H1 (cell line): ENCODE measurements around the gene PTPRG. TPM values are rescaled to one million over a fixed set of nuclear protein-coding genes. Genes with fewer than 3 reads are reported as not detected.

Source experiments
- CTCF ChIA-PET: fragments of 300-600 bp; sonication (Branson Sonifier 250); formaldehyde crosslinking; loops from one replicate; lab custom pipeline; 2021; ENCODE audit not compliant: partially characterized antibody; lab: Charles Lee
- POLR2A ChIA-PET: fragments of 300-600 bp; sonication (Branson Sonifier 250); formaldehyde crosslinking; loops from one replicate; lab custom pipeline; 2021; ENCODE audit warnings: inconsistent platforms; ENCODE audit not compliant: partially characterized antibody; lab: Charles Lee
- DNase-seq, 2 experiments: peaks; one replicate each; pipeline versions ENCODE4 v3.0.0 to v3.0.0-alpha.2; 2010 to 2022; ENCODE audit warnings: low spot score in 2 of 2, low read depth in 1 of 2, mixed read lengths in 1 of 2
- FAIRE-seq: peaks from 2 replicates; lab custom pipeline; 2011; peaks lifted over from hg19 to GRCh38; lab: Jason Lieb, UNC
- H2AFZ ChIP-seq: 2 replicates; pipeline ENCODE4 v1.8.1; 2012; ENCODE audit warnings: low read length, inconsistent platforms
- H2AK5ac ChIP-seq: 2 replicates; pipeline ENCODE4 v1.6.1; 2013; ENCODE audit warnings: low read depth, low read length
- H2BK120ac ChIP-seq: replicated peaks from 2 replicates; pipeline ENCODE3; 2013; ENCODE audit warnings: low read depth, low read length, inconsistent platforms
- H2BK12ac ChIP-seq: 2 replicates; pipeline ENCODE4 v1.6.1; 2013; ENCODE audit warnings: low read depth, low read length
- H2BK15ac ChIP-seq: 2 replicates; pipeline ENCODE4 v1.6.1; 2013; ENCODE audit warnings: low read length
- H2BK20ac ChIP-seq: 2 replicates; pipeline ENCODE4 v1.6.1; 2013; ENCODE audit warnings: low read length
- H2BK5ac ChIP-seq: 2 replicates; pipeline ENCODE4 v1.6.1; 2013; ENCODE audit warnings: low read depth, low read length
- H3K14ac ChIP-seq: 2 replicates; pipeline ENCODE4 v1.6.1; 2013; ENCODE audit warnings: inconsistent platforms; ENCODE audit not compliant: insufficient read length
- H3K18ac ChIP-seq: 2 replicates; pipeline ENCODE4 v1.6.1; 2013; ENCODE audit warnings: low read length; ENCODE audit errors: extremely low read depth
- H3K23ac ChIP-seq: 2 replicates; pipeline ENCODE4 v1.6.1; 2013; ENCODE audit warnings: inconsistent platforms; ENCODE audit not compliant: insufficient read length
- H3K23me2 ChIP-seq: 2 replicates; pipeline ENCODE4 v1.6.1; 2013; ENCODE audit warnings: low read depth, low read length
- H3K27ac ChIP-seq: 2 replicates; pipeline ENCODE4 v1.6.1; 2011; ENCODE audit warnings: low read depth, low read length, inconsistent platforms
- H3K27me3 ChIP-seq, 4 experiments: replicated peaks in 1 of 4; 1 replicate in 1 of 4; 2 replicates in 3 of 4; pipeline versions ENCODE4 v1.6.1 to v1.8.1; 2011 to 2013; ENCODE audit warnings: low read length in 3 of 4, mild to moderate bottlenecking in 3 of 4, inconsistent platforms in 2 of 4, mixed read lengths in 2 of 4, moderate library complexity in 1 of 4; ENCODE audit not compliant: control insufficient read depth in 3 of 4, insufficient read depth in 3 of 4; ENCODE audit errors: extremely low read depth in 1 of 4
- H3K36me3 ChIP-seq, 4 experiments: 2 replicates each; pipeline versions ENCODE4 v1.6.1 to v1.8.1; 2011 to 2013; ENCODE audit warnings: mild to moderate bottlenecking in 4 of 4, low read length in 3 of 4, moderate library complexity in 2 of 4, control low read depth in 1 of 4, inconsistent platforms in 1 of 4; ENCODE audit not compliant: insufficient read depth in 4 of 4, control insufficient read depth in 2 of 4
- H3K4ac ChIP-seq: replicated peaks from 2 replicates; pipeline ENCODE3; 2013; ENCODE audit warnings: low read length, low read depth, mixed read lengths, inconsistent platforms; ENCODE audit not compliant: insufficient read length
- H3K4me1 ChIP-seq, 4 experiments: replicated peaks in 1 of 4; 1 replicate in 1 of 4; 2 replicates in 3 of 4; pipeline versions ENCODE4 v1.6.1 to v1.8.1; 2011 to 2013; ENCODE audit warnings: low read length in 3 of 4, inconsistent platforms in 2 of 4, mixed read lengths in 1 of 4; ENCODE audit not compliant: insufficient read depth in 4 of 4, control insufficient read depth in 3 of 4
- H3K4me2 ChIP-seq, 2 experiments: 2 replicates each; pipeline versions ENCODE4 v1.6.1 to v1.8.1; 2011 to 2013; ENCODE audit warnings: low read depth in 2 of 2, low read length in 2 of 2, control low read depth in 1 of 2, inconsistent platforms in 1 of 2, mild to moderate bottlenecking in 1 of 2; ENCODE audit not compliant: insufficient read depth in 1 of 2
- H3K4me3 ChIP-seq, 4 experiments: fragments of 200-600, 300-600 bp in 1 of 4; sonication (generic), shearing (Covaris generic), sonication (Bioruptor Twin) in 1 of 4; 2 replicates each; pipeline versions ENCODE4 v1.5.1 to v1.8.1; 2011 to 2016; ENCODE audit warnings: low read length in 4 of 4, low read depth in 3 of 4, control low read depth in 2 of 4, inconsistent platforms in 2 of 4, mild to moderate bottlenecking in 2 of 4, mixed read lengths in 1 of 4, moderate library complexity in 1 of 4; ENCODE audit not compliant: insufficient read depth in 2 of 4; ENCODE audit errors: extremely low read depth in 1 of 4
- H3K56ac ChIP-seq: replicated peaks from 2 replicates; pipeline ENCODE3; 2013; ENCODE audit warnings: low read depth, mild to moderate bottlenecking, mixed read lengths, low read length, inconsistent platforms; ENCODE audit not compliant: insufficient read length
- H3K79me1 ChIP-seq: 2 replicates; pipeline ENCODE4 v1.6.1; 2013; ENCODE audit warnings: low read depth, low read length, control low read depth
- H3K79me2 ChIP-seq, 2 experiments: 2 replicates each; pipeline versions ENCODE4 v1.6.1 to v1.8.1; 2012 to 2013; ENCODE audit warnings: low read length in 2 of 2, mild to moderate bottlenecking in 2 of 2, inconsistent platforms in 1 of 2; ENCODE audit not compliant: insufficient read depth in 2 of 2, control insufficient read depth in 1 of 2
- H3K9ac ChIP-seq, 4 experiments: replicated peaks in 1 of 4; 1 replicate in 1 of 4; 2 replicates in 3 of 4; pipeline versions ENCODE4 v1.6.1 to v1.8.1; 2011 to 2013; ENCODE audit warnings: low read depth in 3 of 4, low read length in 3 of 4, control low read depth in 2 of 4, mild to moderate bottlenecking in 2 of 4, moderate library complexity in 2 of 4, inconsistent platforms in 1 of 4; ENCODE audit errors: extremely low read depth in 1 of 4
- H3K9me3 ChIP-seq, 2 experiments: 2 replicates each; pipeline versions ENCODE4 v1.6.1 to v1.8.1; 2012 to 2013; ENCODE audit warnings: mild to moderate bottlenecking in 2 of 2, moderate library complexity in 2 of 2, control low read depth in 1 of 2, inconsistent platforms in 1 of 2, low read depth in 1 of 2, low read length in 1 of 2, mixed read lengths in 1 of 2; ENCODE audit not compliant: insufficient read depth in 2 of 2
- H4K20me1 ChIP-seq, 2 experiments: replicated peaks in 1 of 2; 2 replicates each; pipeline versions ENCODE3 to v1.8.1; 2011 to 2013; ENCODE audit warnings: inconsistent platforms in 2 of 2, low read length in 2 of 2, mild to moderate bottlenecking in 1 of 2; ENCODE audit not compliant: insufficient read depth in 2 of 2, control insufficient read depth in 1 of 2
- H4K5ac ChIP-seq: 2 replicates; pipeline ENCODE4 v1.6.1; 2013; ENCODE audit warnings: low read length, low read depth, mixed read lengths, inconsistent platforms; ENCODE audit not compliant: insufficient read length
- H4K8ac ChIP-seq: 2 replicates; pipeline ENCODE4 v1.8.0; 2013; ENCODE audit warnings: mild to moderate bottlenecking, moderate library complexity, low read length, inconsistent platforms; ENCODE audit not compliant: insufficient read depth; ENCODE audit errors: extremely low read depth
- H4K91ac ChIP-seq: replicated peaks from 2 replicates; pipeline ENCODE3; 2013; ENCODE audit warnings: low read length, mixed read lengths, inconsistent platforms; ENCODE audit not compliant: insufficient read length
- BCL11A ChIP-seq, 2 experiments: IDR thresholded peaks; one replicate each; pipeline ENCODE4 v1.6.1; 2011; ENCODE audit warnings: low read depth in 2 of 2, low read length in 2 of 2, mild to moderate bottlenecking in 2 of 2
- CBX8 ChIP-seq: fragments of 300-800, 300-1000 bp; sonication (generic); IDR thresholded peaks from 2 replicates; pipeline ENCODE4 v1.7.1; 2016; ENCODE audit warnings: low read depth, low read length, borderline replicate concordance
- CTCF ChIP-seq, 3 experiments: IDR thresholded peaks; 1 replicate in 2 of 3; 2 replicates in 1 of 3; pipeline versions ENCODE4 v1.5.1 to v1.6.1; 2011; ENCODE audit warnings: low read length in 3 of 3, mild to moderate bottlenecking in 3 of 3, inconsistent platforms in 2 of 3, low read depth in 1 of 3, moderate library complexity in 1 of 3; ENCODE audit not compliant: insufficient read depth in 1 of 3; ENCODE audit errors: control extremely low read depth in 1 of 3
- GTF2F1 ChIP-seq: IDR thresholded peaks from 2 replicates; pipeline ENCODE4 v1.6.1; 2012; ENCODE audit warnings: low read depth, low read length, improper control_type of control experiment, borderline replicate concordance
- JUND ChIP-seq: IDR thresholded peaks from 2 replicates; pipeline ENCODE4 v1.6.1; 2011; ENCODE audit warnings: mild to moderate bottlenecking, improper control_type of control experiment, low read length
- KDM4A ChIP-seq: IDR thresholded peaks from one replicate; pipeline ENCODE4 v1.7.1; 2012; ENCODE audit warnings: low read depth, mild to moderate bottlenecking, moderate library complexity, low read length, inconsistent platforms; ENCODE audit not compliant: severe bottlenecking
- NRF1 ChIP-seq: IDR thresholded peaks from 2 replicates; pipeline ENCODE4 v1.6.1; 2011; ENCODE audit warnings: mild to moderate bottlenecking, low read depth, low read length, improper control_type of control experiment
- RAD21 ChIP-seq, 2 experiments: IDR thresholded peaks in 1 of 2; conservative IDR thresholded peaks in 1 of 2; 2 replicates each; pipeline ENCODE4 v1.6.1; 2011; ENCODE audit warnings: low read depth in 2 of 2, low read length in 2 of 2, improper control_type of control experiment in 1 of 2, inconsistent platforms in 1 of 2, mild to moderate bottlenecking in 1 of 2, moderate library complexity in 1 of 2
- TCF12 ChIP-seq: IDR thresholded peaks from 2 replicates; pipeline ENCODE4 v1.6.1; 2011; ENCODE audit warnings: low read depth, mild to moderate bottlenecking, low read length
- TEAD4 ChIP-seq: IDR thresholded peaks from 2 replicates; pipeline ENCODE4 v1.6.1; 2012; ENCODE audit warnings: low read depth, low read length, inconsistent platforms, mixed read lengths
- WGBS, 2 experiments: shearing (Covaris generic) in 1 of 2; methylation state at CpG; one replicate each; pipeline versions ENCODE4 v1.1.6 to v1.1.7; 2013 to 2015; ENCODE audit warnings: low lambda C conversion rate in 2 of 2, mixed read lengths in 2 of 2, inconsistent platforms in 1 of 2, low coverage in 1 of 2, missing lambda C conversion rate in 1 of 2; ENCODE audit not compliant: insufficient replicate concordance in 2 of 2, insufficient coverage in 1 of 2, insufficient read length in 1 of 2; ENCODE audit errors: extremely low coverage in 1 of 2, missing lambda C conversion rate in 1 of 2; 5-methylcytosine and 5-hydroxymethylcytosine counted together
- polyA plus RNA-seq, 7 experiments: library from polyadenylated mRNA; depleted of rRNA in 3 of 7; stranded (reverse) in 5 of 7; unstranded in 2 of 7; fragments of >200 nt in 5 of 7; fragments of 200-250 nt in 2 of 7; gene quantifications; 1 replicate in 5 of 7; 2 replicates in 1 of 7; 4 replicates in 1 of 7; pipeline versions ENCODE4 v1.2.1 to v1.2.3, GENCODE V29; 2011 to 2013; ENCODE audit warnings: missing spikeins in 2 of 7, mixed read lengths in 2 of 7
- total RNA-seq: library from RNA; stranded (reverse); fragmentation: NEBNext Ultra II Directional; extraction: Animal tissue kit (Norgen Biotek cat#: 25700); gene quantifications from 2 replicates; pipeline ENCODE4 v1.2.1, GENCODE V29; 2021

PTPRG gene
- total and polyA plus RNA-seq, 2 of the 8 experiments (the other 6 are each of a cell fraction or from before 2014, with no cell fraction given) = 23.3 to 96.2 TPM

DNA sequence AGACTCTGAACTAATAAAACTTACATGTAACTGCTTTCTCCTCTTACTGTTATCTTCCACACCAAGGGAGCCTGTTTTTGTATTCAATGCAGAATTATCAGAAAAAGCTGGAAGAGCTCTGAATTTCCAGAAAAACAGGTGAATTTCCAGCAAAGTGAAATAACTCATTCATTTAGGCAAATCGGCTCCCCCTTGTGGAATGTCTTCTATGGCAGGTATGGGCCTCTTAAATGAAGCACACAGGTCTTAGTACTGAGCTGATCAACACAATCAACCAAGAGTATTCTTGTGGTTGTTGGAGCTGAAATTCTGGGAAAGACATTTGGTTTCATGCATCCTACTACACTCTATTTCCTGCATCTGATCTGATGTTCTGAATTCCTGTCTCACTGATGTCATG, 31.0 kb upstream of the PTPRG start:
- no peak overlapping the region for H2BK20ac ChIP-seq
- no peak overlapping the region for H3K14ac ChIP-seq
- TF ChIP-seq CTCF (IDR thresholded peaks at IDR 0.05; ENCODE audit: control extremely low read depth in 1 of 3, insufficient read depth in 1 of 3, low read depth in 1 of 3, low read length in 3 of 3) (peak in 2 of 3 experiments; percentile 51 to 78; a peak in 3 of 4 replicates), NRF1 (no peak), TCF12 (no peak), RAD21 (IDR thresholded peaks at IDR 0.05 in 1 of 2, conservative IDR thresholded peaks at IDR 0.05 in 1 of 2; ENCODE audit: low read depth in 2 of 2, low read length in 2 of 2) (peak; percentile 65 to 67), KDM4A (no peak), CBX8 (no peak), JUND (no peak), BCL11A (IDR thresholded peaks at IDR 0.05; ENCODE audit: low read depth in 2 of 2, low read length in 2 of 2) (no peak), GTF2F1 (no peak), TEAD4 (peak; percentile 78)
- ChIA-PET CTCF (interaction anchor here (0.5 to 2.1 kb wide), 23 partner anchors 8 to 775 kb away, joined by 3 to 12 read pairs (median 3); no protein-coding TSS in a partner anchor), POLR2A (interaction anchor here (0.8 to 3.5 kb wide), 4 partner anchors 16 to 35 kb away, joined by 3 to 24 read pairs (median 5); partner anchors contain the start of gene PTPRG)
- no peak overlapping the region for H4K5ac ChIP-seq
- H3K9me3 ChIP-seq = no peaks in the 10 kb centered on the region
- H3K23me2 ChIP-seq = no peaks in the 10 kb centered on the region
- H3K27me3 ChIP-seq = no peaks in the 10 kb centered on the region; a peak in 1 of 7 replicates
- no peak overlapping the region for H2BK15ac ChIP-seq
- H3K4me2 ChIP-seq = no peak overlapping the region
- no peak overlapping the region for H3K23ac ChIP-seq
- H3K18ac ChIP-seq = no peak overlapping the region
- H2BK5ac ChIP-seq = no peak overlapping the region
- no peak overlapping the region for H3K56ac ChIP-seq
- WGBS, 2 experiments = 17% methylated on average over 1 of the region's 1 CpG; no CpG with 5 or more reads in 1 of the 2 experiments
- H2AK5ac ChIP-seq = no peak overlapping the region
- H3K4me3 ChIP-seq = no peak overlapping the region
- no peak overlapping the region for H3K9ac ChIP-seq
- H2BK12ac ChIP-seq = no peak overlapping the region
- no peak overlapping the region for H3K4ac ChIP-seq
- H4K91ac ChIP-seq = no peak overlapping the region
- H2BK120ac ChIP-seq = no peak overlapping the region
- H3K27ac ChIP-seq = no peak overlapping the region
- no peak overlapping the region for H2AFZ ChIP-seq
- DNase-seq (no peak), FAIRE-seq (peak; percentile 99)
- H4K8ac ChIP-seq = no peak overlapping the region
- H3K79me1 ChIP-seq = no peaks in the 10 kb centered on the region
- no peaks in the 10 kb centered on the region for H3K79me2 ChIP-seq
- peaks cover 0 to 4% (median 0%) of the 10 kb centered on the region in 4 experiments; a peak in 1 of 7 replicates for H3K4me1 ChIP-seq
- no peaks in the 10 kb centered on the region for H3K36me3 ChIP-seq
- H4K20me1 ChIP-seq = no peaks in the 10 kb centered on the region
